ENCODE measurements around the gene LUC7L3.

The LUC7L3 gene

GRCh38 chr17:50749245-50749644, 29.8 kb downstream of the LUC7L3 start:
- no peak for DNase-seq (ENCODE audit: low read depth, low spot score)

- no peak for DNase-seq (ENCODE audit: low read depth, low spot score)
These were observed 35.1 kb downstream of the LUC7L3 start for GRCh38 chr17:50754521-50754920.

GRCh38 chr17:50758524-50758923, 39.1 kb downstream of the LUC7L3 start:
- no peak for DNase-seq (ENCODE audit: low read depth, low spot score)

- DNase-seq (ENCODE audit: low read depth, low spot score), result no peak
These were observed 39.7 kb downstream of the LUC7L3 start for GRCh38 chr17:50758989-50759544.

GRCh38 chr17:50762177-50762576, 42.8 kb downstream of the LUC7L3 start:
- no peak for DNase-seq (ENCODE audit: low read depth, low spot score)

- peak; percentile 19 for DNase-seq (ENCODE audit: low read depth, low spot score)
These were observed 44.5 kb downstream of the LUC7L3 start for GRCh38 chr17:50763716-50764475.

- DNase-seq (ENCODE audit: low read depth, low spot score), result peak; percentile 19
These were observed 45.3 kb downstream of the LUC7L3 start for GRCh38 chr17:50764734-50765149.

- DNase-seq (ENCODE audit: low read depth, low spot score), result no peak
These were observed 46.2 kb downstream of the LUC7L3 start for GRCh38 chr17:50765454-50766221.

- no peak for DNase-seq (ENCODE audit: low read depth, low spot score)
These were observed 47.0 kb downstream of the LUC7L3 start for GRCh38 chr17:50766222-50767023.

- no peak for DNase-seq (ENCODE audit: low read depth, low spot score)
These were observed 47.6 kb downstream of the LUC7L3 start for GRCh38 chr17:50767030-50767429.

- no peak for DNase-seq (ENCODE audit: low read depth, low spot score)
These were observed 48.0 kb downstream of the LUC7L3 start, which contains the start of gene ANKRD40CL for GRCh38 chr17:50767446-50767845. Gene ANKRD40CL (minus strand): TSS chr17:50767518. CDS start chr17:50766913, 605 bp downstream.

GRCh38 chr17:50768346-50768761, 49.0 kb downstream of the LUC7L3 start:
- DNase-seq (ENCODE audit: low read depth, low spot score), result no peak

- DNase-seq (ENCODE audit: low read depth, low spot score), result no peak
These were observed 50.5 kb downstream of the LUC7L3 start for GRCh38 chr17:50769884-50770283.

GRCh38 chr17:50770346-50770745, 50.9 kb downstream of the LUC7L3 start:
- no peak for DNase-seq (ENCODE audit: low read depth, low spot score)

GRCh38 chr17:50771991-50772785, 52.8 kb downstream of the LUC7L3 start:
- DNase-seq (ENCODE audit: low read depth, low spot score), result no peak

- peak; percentile 49 for DNase-seq (ENCODE audit: low read depth, low spot score)
These were observed 54.9 kb downstream of the LUC7L3 start for GRCh38 chr17:50774225-50774803.

GRCh38 chr17:50775926-50776325, 56.5 kb downstream of the LUC7L3 start:
- no peak for DNase-seq (ENCODE audit: low read depth, low spot score)

- no peak for DNase-seq (ENCODE audit: low read depth, low spot score)
These were observed 59.1 kb downstream of the LUC7L3 start for GRCh38 chr17:50778471-50778870.

GRCh38 chr17:50778988-50779387, 59.6 kb downstream of the LUC7L3 start:
- DNase-seq (ENCODE audit: low read depth, low spot score), result no peak

- DNase-seq (ENCODE audit: low read depth, low spot score), result no peak
These were observed 60.4 kb downstream of the LUC7L3 start for GRCh38 chr17:50779747-50780353.

Data from ELF-1 (cell line).